ENCODE measurements around the gene CAPZB.
A peak's percentile ranks its signal among the peaks of the same experiment; 100 is the strongest.

CAPZB gene

GRCh38 chr1:19469004-19469403 is 16.3 kb downstream of the CAPZB start:
- no peak for TF ChIP-seq CTCF (IDR thresholded peaks at IDR 0.05; ENCODE audit: low read depth, low read length)
- no peak for DNase-seq (ENCODE audit: low read depth in 2 of 2)
- H3K4me3 ChIP-seq (replicated peaks in 1 of 2; ENCODE audit: low read depth in 2 of 2, low read length in 2 of 2): no peak overlapping the region

- DNase-seq (ENCODE audit: low read depth in 2 of 2): no peak
- TF ChIP-seq CTCF (IDR thresholded peaks at IDR 0.05; ENCODE audit: low read depth, low read length): no peak
- H3K4me3 ChIP-seq (replicated peaks in 1 of 2; ENCODE audit: low read depth in 2 of 2, low read length in 2 of 2): no peak overlapping the region
These were observed 16.9 kb downstream of the CAPZB start for GRCh38 chr1:19468397-19468956.

GRCh38 chr1:19467199-19468187 is 17.8 kb downstream of the CAPZB start:
- no peak for TF ChIP-seq CTCF (IDR thresholded peaks at IDR 0.05; ENCODE audit: low read depth, low read length)
- no peak overlapping the region for H3K4me3 ChIP-seq (replicated peaks in 1 of 2; ENCODE audit: low read depth in 2 of 2, low read length in 2 of 2)
- no peak for DNase-seq (ENCODE audit: low read depth in 2 of 2)

GRCh38 chr1:19466112-19466561 is 19.2 kb downstream of the CAPZB start:
- H3K4me3 ChIP-seq (replicated peaks in 1 of 2; ENCODE audit: low read depth in 2 of 2, low read length in 2 of 2): no peak overlapping the region
- no peak for TF ChIP-seq CTCF (IDR thresholded peaks at IDR 0.05; ENCODE audit: low read depth, low read length)
- no peak for DNase-seq (ENCODE audit: low read depth in 2 of 2)

GRCh38 chr1:19465650-19466049 is 19.7 kb downstream of the CAPZB start:
- no peak overlapping the region for H3K4me3 ChIP-seq (replicated peaks in 1 of 2; ENCODE audit: low read depth in 2 of 2, low read length in 2 of 2)
- DNase-seq (ENCODE audit: low read depth in 2 of 2): no peak
- TF ChIP-seq CTCF (IDR thresholded peaks at IDR 0.05; ENCODE audit: low read depth, low read length): no peak

GRCh38 chr1:19465123-19465522 is 20.2 kb downstream of the CAPZB start:
- peak; percentile 9 for TF ChIP-seq CTCF (IDR thresholded peaks at IDR 0.05; ENCODE audit: low read depth, low read length)
- DNase-seq (ENCODE audit: low read depth in 2 of 2): peak; percentile 76 to 81
- H3K4me3 ChIP-seq (replicated peaks in 1 of 2; ENCODE audit: low read depth in 2 of 2, low read length in 2 of 2): no peak overlapping the region

Measured in cardiac fibroblast (primary cell).